ENCODE data around the gene CCDC188.

- TF ChIP-seq GATA3 (IDR thresholded peaks at IDR 0.05; ENCODE audit: low read depth, low read length) (no peak), GATA2 (IDR thresholded peaks at IDR 0.05; ENCODE audit: low read depth, low read length) (no peak)
Measured at GRCh38 chr22:20173246-20173645, 22.4 kb upstream of the CCDC188 start.
